Measurements from ENCODE around the gene PITPNM3.

PITPNM3 gene

GRCh38 chr17:6452471-6453266 lies 103.7 kb downstream of the PITPNM3 start:
- ATAC-seq = no peak

GRCh38 chr17:6450926-6451832 lies 105.2 kb downstream of the PITPNM3 start:
- no peak for ATAC-seq
- TF ChIP-seq RARB (CRISPR knock-in tag; IDR thresholded peaks at IDR 0.05) (no peak), PPARA (CRISPR knock-in tag; IDR thresholded peaks at IDR 0.05; ENCODE audit: borderline replicate concordance) (no peak), ZFP3 (CRISPR knock-in tag; IDR thresholded peaks at IDR 0.05) (no peak), OSR1 (CRISPR knock-in tag; IDR thresholded peaks at IDR 0.05) (no peak), CREB5 (CRISPR knock-in tag; IDR thresholded peaks at IDR 0.05; ENCODE audit: low read depth) (no peak), ARNTL (CRISPR knock-in tag; IDR thresholded peaks at IDR 0.05; ENCODE audit: borderline replicate concordance, low read depth) (no peak), CSDC2 (CRISPR knock-in tag; IDR thresholded peaks at IDR 0.05) (no peak), TCF4 (CRISPR knock-in tag; IDR thresholded peaks at IDR 0.05; ENCODE audit: borderline replicate concordance) (no peak), ZFP30 (CRISPR knock-in tag; IDR thresholded peaks at IDR 0.05) (no peak), CSRNP3 (CRISPR knock-in tag; IDR thresholded peaks at IDR 0.05) (no peak), TOX (CRISPR knock-in tag; IDR thresholded peaks at IDR 0.05; ENCODE audit: borderline replicate concordance) (no peak), SNAI2 (CRISPR knock-in tag; IDR thresholded peaks at IDR 0.05) (no peak), TSHZ2 (CRISPR knock-in tag; IDR thresholded peaks at IDR 0.05) (no peak)

More at GRCh38 chr17:6452471-6453266, 103.7 kb downstream of the PITPNM3 start:
- TF ChIP-seq SNAI2 (CRISPR knock-in tag; IDR thresholded peaks at IDR 0.05) (no peak), PATZ1 (CRISPR knock-in tag; IDR thresholded peaks at IDR 0.05; ENCODE audit: borderline replicate concordance) (no peak), BACH2 (CRISPR knock-in tag; IDR thresholded peaks at IDR 0.05; ENCODE audit: borderline replicate concordance) (no peak), PPARA (CRISPR knock-in tag; IDR thresholded peaks at IDR 0.05; ENCODE audit: borderline replicate concordance) (no peak), RARB (CRISPR knock-in tag; IDR thresholded peaks at IDR 0.05) (no peak), TSHZ2 (CRISPR knock-in tag; IDR thresholded peaks at IDR 0.05) (no peak), POU6F1 (CRISPR knock-in tag; IDR thresholded peaks at IDR 0.05; ENCODE audit: borderline replicate concordance, low read depth) (no peak), ZNF8 (CRISPR knock-in tag; IDR thresholded peaks at IDR 0.05) (no peak), ZFP3 (CRISPR knock-in tag; IDR thresholded peaks at IDR 0.05) (no peak), ZNF565 (CRISPR knock-in tag; conservative IDR thresholded peaks at IDR 0.05; ENCODE audit: low read depth) (no peak), ZFP30 (CRISPR knock-in tag; IDR thresholded peaks at IDR 0.05) (no peak)

All from SK-N-SH treated with all-trans-retinoic acid at 6 μM for 48 hours (cell line).